ENCODE data around the gene CHRND. TPM values are rescaled to one million over a fixed set of nuclear protein-coding genes. Genes with fewer than 3 reads are reported as not detected.

Gene CHRND
- total RNA-seq, 3 donors from 2014 or later (not counting 1 experiment from before 2014, with no cell fraction given): not detected

GRCh38 chr2:232492963-232493700 lies 32.8 kb upstream of the CHRND start:
- no peak for ATAC-seq
- WGBS (ENCODE audit: insufficient coverage): 84% methylated on average over 24 of the region's 24 CpGs
- Histone ChIP-seq H3K4me3 (ENCODE audit: low read length) (no peak overlapping the region), H3K4me1 (ENCODE audit: control insufficient read depth, insufficient read depth, low read length) (no peaks in the 10 kb centered on the region), H3K27ac (ENCODE audit: low read length) (no peak overlapping the region), H3K9me3 (ENCODE audit: control insufficient read depth, insufficient read depth, low read length) (no peaks in the 10 kb centered on the region), H3K27me3 (ENCODE audit: control insufficient read depth, insufficient read depth, low read length) (peaks cover 2% of the 10 kb centered on the region), H3K36me3 (ENCODE audit: control insufficient read depth, insufficient read depth, low read length) (no peaks in the 10 kb centered on the region)
- no peak for DNase-seq
- Mint-ChIP-seq H3K9me3 (no peaks in the 10 kb centered on the region), H3K27me3 (ENCODE audit: low read depth in 2 of 2) (peaks cover 22 to 26% of the 10 kb centered on the region in 2 donors), H3K27ac (no peak overlapping the region), H3K4me3 (no peak overlapping the region), H3K4me1 (peaks cover 4 to 5% of the 10 kb centered on the region in 2 donors), H3K36me3 (no peaks in the 10 kb centered on the region)
- TF ChIP-seq, protein P1, sequence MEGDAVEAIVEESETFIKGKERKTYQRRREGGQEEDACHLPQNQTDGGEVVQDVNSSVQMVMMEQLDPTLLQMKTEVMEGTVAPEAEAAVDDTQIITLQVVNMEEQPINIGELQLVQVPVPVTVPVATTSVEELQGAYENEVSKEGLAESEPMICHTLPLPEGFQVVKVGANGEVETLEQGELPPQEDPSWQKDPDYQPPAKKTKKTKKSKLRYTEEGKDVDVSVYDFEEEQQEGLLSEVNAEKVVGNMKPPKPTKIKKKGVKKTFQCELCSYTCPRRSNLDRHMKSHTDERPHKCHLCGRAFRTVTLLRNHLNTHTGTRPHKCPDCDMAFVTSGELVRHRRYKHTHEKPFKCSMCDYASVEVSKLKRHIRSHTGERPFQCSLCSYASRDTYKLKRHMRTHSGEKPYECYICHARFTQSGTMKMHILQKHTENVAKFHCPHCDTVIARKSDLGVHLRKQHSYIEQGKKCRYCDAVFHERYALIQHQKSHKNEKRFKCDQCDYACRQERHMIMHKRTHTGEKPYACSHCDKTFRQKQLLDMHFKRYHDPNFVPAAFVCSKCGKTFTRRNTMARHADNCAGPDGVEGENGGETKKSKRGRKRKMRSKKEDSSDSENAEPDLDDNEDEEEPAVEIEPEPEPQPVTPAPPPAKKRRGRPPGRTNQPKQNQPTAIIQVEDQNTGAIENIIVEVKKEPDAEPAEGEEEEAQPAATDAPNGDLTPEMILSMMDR (IDR thresholded peaks at IDR 0.05): no peak
- intact Hi-C loops (cut with micrococcal nuclease): no loop called here

GRCh38 chr2:232493701-232494474 lies 32.1 kb upstream of the CHRND start:
- Mint-ChIP-seq H3K9me3 (no peaks in the 10 kb centered on the region), H3K4me1 (peaks cover under 1% of the 10 kb centered on the region in 2 donors), H3K27ac (no peak overlapping the region), H3K27me3 (ENCODE audit: low read depth in 2 of 2) (peaks cover 16 to 24% of the 10 kb centered on the region in 2 donors), H3K4me3 (no peak overlapping the region), H3K36me3 (no peaks in the 10 kb centered on the region)
- intact Hi-C loops (cut with micrococcal nuclease): no loop called here
- 80% methylated on average over 10 of the region's 10 CpGs for WGBS (ENCODE audit: insufficient coverage)
- H3K4me3 ChIP-seq (ENCODE audit: low read length): no peak overlapping the region
- ATAC-seq (no peak), DNase-seq (no peak)
- TF ChIP-seq, protein P1 (IDR thresholded peaks at IDR 0.05): no peak
- H3K9me3 ChIP-seq (ENCODE audit: control insufficient read depth, insufficient read depth, low read length): no peaks in the 10 kb centered on the region
- H3K4me1 ChIP-seq (ENCODE audit: control insufficient read depth, insufficient read depth, low read length): no peaks in the 10 kb centered on the region
- no peaks in the 10 kb centered on the region for H3K36me3 ChIP-seq (ENCODE audit: control insufficient read depth, insufficient read depth, low read length)
- H3K27ac ChIP-seq (ENCODE audit: low read length): no peak overlapping the region
- H3K27me3 ChIP-seq (ENCODE audit: control insufficient read depth, insufficient read depth, low read length): peaks cover 2% of the 10 kb centered on the region

DNA sequence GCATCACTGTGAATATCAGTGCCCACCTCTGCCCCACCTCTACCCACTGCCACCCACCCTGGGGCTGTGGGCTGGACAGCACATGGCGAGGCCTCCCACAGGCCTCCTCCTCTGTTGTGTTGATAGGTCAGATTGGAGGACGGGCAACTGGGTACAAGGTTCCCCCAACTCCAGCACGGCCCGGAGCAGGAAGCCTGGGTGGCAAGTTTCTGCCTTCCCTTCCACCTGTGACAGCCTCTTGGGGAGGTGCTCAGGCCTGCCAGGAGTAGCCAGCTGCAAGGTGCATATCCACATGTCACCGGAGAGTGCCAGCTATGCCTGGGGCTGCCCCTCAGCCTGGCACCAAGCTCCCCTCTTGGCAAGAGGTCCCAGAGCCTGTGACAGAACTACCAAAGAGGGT lies 31.4 kb upstream of the CHRND start:
- Mint-ChIP-seq H3K27ac (no peak overlapping the region), H3K27me3 (ENCODE audit: low read depth in 2 of 2) (peaks cover 9 to 19% of the 10 kb centered on the region in 2 donors), H3K4me3 (no peak overlapping the region), H3K4me1 (no peaks in the 10 kb centered on the region), H3K36me3 (no peaks in the 10 kb centered on the region), H3K9me3 (no peaks in the 10 kb centered on the region)
- DNase-seq (no peak), ATAC-seq (no peak)
- intact Hi-C loops (cut with micrococcal nuclease): no loop called here
- 86% methylated on average over 5 of the region's 5 CpGs for WGBS (ENCODE audit: insufficient coverage)
- no peaks in the 10 kb centered on the region for H3K4me1 ChIP-seq (ENCODE audit: control insufficient read depth, insufficient read depth, low read length)
- H3K27me3 ChIP-seq (ENCODE audit: control insufficient read depth, insufficient read depth, low read length): peaks cover 2% of the 10 kb centered on the region
- H3K4me3 ChIP-seq (ENCODE audit: low read length): no peak overlapping the region
- TF ChIP-seq, protein P1 (IDR thresholded peaks at IDR 0.05): no peak
- no peak overlapping the region for H3K27ac ChIP-seq (ENCODE audit: low read length)
- H3K9me3 ChIP-seq (ENCODE audit: control insufficient read depth, insufficient read depth, low read length): no peaks in the 10 kb centered on the region
- H3K36me3 ChIP-seq (ENCODE audit: control insufficient read depth, insufficient read depth, low read length): no peaks in the 10 kb centered on the region
